ENCODE data around the gene STMN1. TPM values are rescaled to one million over a fixed set of nuclear protein-coding genes. Genes with fewer than 3 reads are reported as not detected.

Gene STMN1
- total RNA-seq, 1 experiment from 2014 or later = 368 TPM

GRCh38 chr1:25897754-25898153 is 8.5 kb downstream of the STMN1 start:
- ChIA-PET RAD21 (ENCODE audit: low non-redundant PET in 1 of 2, low total read pairs in 2 of 2, uncharacterized antibody in 2 of 2, unreplicated experiment in 2 of 2) (no interaction called here), CTCF (interaction anchor here (2.9 kb wide), 1 partner anchor 248 kb away, joined by 14 read pairs; no protein-coding TSS in a partner anchor), POLR2A (interaction anchor here (0.9 kb wide), 1 partner anchor 100 kb away, joined by 3 read pairs; the partner anchor contains the start of gene PAFAH2)
- BruUV-seq (replicated peaks) = no TSS peak
- TF ChIP-seq FOSL1 (IDR thresholded peaks at IDR 0.05; ENCODE audit: low read depth) (no peak), EZH2 (IDR thresholded peaks at IDR 0.05) (no peak), CBX3 (IDR thresholded peaks at IDR 0.05; ENCODE audit: low read depth) (no peak), YY1 (IDR thresholded peaks at IDR 0.05; ENCODE audit: extremely low read depth, insufficient replicate concordance, low read depth, low read length) (no peak), SRF (IDR thresholded peaks at IDR 0.05; ENCODE audit: low read depth) (no peak), REST (IDR thresholded peaks at IDR 0.05; ENCODE audit: low read depth) (no peak), SP1 (IDR thresholded peaks at IDR 0.05; ENCODE audit: low read depth) (no peak), MAX (IDR thresholded peaks at IDR 0.05) (no peak), ATF3 (IDR thresholded peaks at IDR 0.05) (no peak), ZNF274 (IDR thresholded peaks at IDR 0.05; ENCODE audit: low read depth, low read length) (no peak), TCF7L2 (IDR thresholded peaks at IDR 0.05; ENCODE audit: borderline replicate concordance, extremely low read depth, insufficient read depth, insufficient read length) (no peak), POLR2A (IDR thresholded peaks at IDR 0.05; ENCODE audit: borderline replicate concordance, extremely low read depth, insufficient read depth, insufficient read length) (no peak), ZFX (IDR thresholded peaks at IDR 0.05) (no peak), EZH2phosphoT487 (IDR thresholded peaks at IDR 0.05; ENCODE audit: borderline replicate concordance) (no peak), EGR1 (IDR thresholded peaks at IDR 0.05; ENCODE audit: low read depth) (no peak), CEBPB (IDR thresholded peaks at IDR 0.05; ENCODE audit: low read depth) (no peak), RAD21 (IDR thresholded peaks at IDR 0.05; ENCODE audit: low read depth) (no peak), ELF1 (IDR thresholded peaks at IDR 0.05; ENCODE audit: borderline replicate concordance, low read depth) (no peak), SIN3A (IDR thresholded peaks at IDR 0.05; ENCODE audit: low read depth) (no peak)
- TF ChIP-seq, protein P1, sequence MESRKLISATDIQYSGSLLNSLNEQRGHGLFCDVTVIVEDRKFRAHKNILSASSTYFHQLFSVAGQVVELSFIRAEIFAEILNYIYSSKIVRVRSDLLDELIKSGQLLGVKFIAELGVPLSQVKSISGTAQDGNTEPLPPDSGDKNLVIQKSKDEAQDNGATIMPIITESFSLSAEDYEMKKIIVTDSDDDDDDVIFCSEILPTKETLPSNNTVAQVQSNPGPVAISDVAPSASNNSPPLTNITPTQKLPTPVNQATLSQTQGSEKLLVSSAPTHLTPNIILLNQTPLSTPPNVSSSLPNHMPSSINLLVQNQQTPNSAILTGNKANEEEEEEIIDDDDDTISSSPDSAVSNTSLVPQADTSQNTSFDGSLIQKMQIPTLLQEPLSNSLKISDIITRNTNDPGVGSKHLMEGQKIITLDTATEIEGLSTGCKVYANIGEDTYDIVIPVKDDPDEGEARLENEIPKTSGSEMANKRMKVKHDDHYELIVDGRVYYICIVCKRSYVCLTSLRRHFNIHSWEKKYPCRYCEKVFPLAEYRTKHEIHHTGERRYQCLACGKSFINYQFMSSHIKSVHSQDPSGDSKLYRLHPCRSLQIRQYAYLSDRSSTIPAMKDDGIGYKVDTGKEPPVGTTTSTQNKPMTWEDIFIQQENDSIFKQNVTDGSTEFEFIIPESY (IDR thresholded peaks at IDR 0.05; ENCODE audit: extremely low read depth, insufficient replicate concordance, low read length) = no peak
- Histone ChIP-seq H3K4me2 (ENCODE audit: low read length) (no peak overlapping the region), H3K4me3 (replicated peaks in 1 of 2; ENCODE audit: low read depth in 1 of 2, low read length in 2 of 2) (no peak overlapping the region), H3K27me3 (ENCODE audit: insufficient read depth, low read length) (no peaks in the 10 kb centered on the region), H3K27ac (ENCODE audit: low read depth, low read length) (no peak overlapping the region), H3K9me3 (ENCODE audit: control insufficient read depth in 1 of 2, insufficient read depth in 1 of 2, low read depth in 1 of 2, low read length in 2 of 2) (no peaks in the 10 kb centered on the region), H4K20me1 (ENCODE audit: insufficient read depth) (no peaks in the 10 kb centered on the region), H3K79me2 (ENCODE audit: insufficient read depth, low read length) (peaks cover 33% of the 10 kb centered on the region), H3K9me2 (ENCODE audit: insufficient read depth) (no peaks in the 10 kb centered on the region), H2AFZ (ENCODE audit: low read depth, low read length, poor library complexity, severe bottlenecking) (no peak overlapping the region), H3K9ac (ENCODE audit: low read length) (no peak overlapping the region), H3K4me1 (ENCODE audit: control insufficient read depth in 1 of 2, insufficient read depth in 2 of 2, low read length in 2 of 2) (peaks cover 26 to 38% of the 10 kb centered on the region in 2 experiments), H3K36me3 (ENCODE audit: control insufficient read depth in 1 of 2, insufficient read depth in 2 of 2, low read length in 2 of 2) (peaks cover 32 to 44% of the 10 kb centered on the region in 2 experiments)
- intact Hi-C loops (cut with micrococcal nuclease) = loop anchor here (5.0 to 10.0 kb wide), 2 partner anchors 80 to 247 kb away; partner anchors contain the start of gene MTFR1L
- no peak for DNase-seq (ENCODE audit: low read depth, low spot score)
- ATAC-seq = no peak
